Measurements from ENCODE around the gene PTAR1. TPM values are rescaled to one million over a fixed set of nuclear protein-coding genes. Genes with fewer than 3 reads are reported as not detected.

Gene PTAR1, protein sequence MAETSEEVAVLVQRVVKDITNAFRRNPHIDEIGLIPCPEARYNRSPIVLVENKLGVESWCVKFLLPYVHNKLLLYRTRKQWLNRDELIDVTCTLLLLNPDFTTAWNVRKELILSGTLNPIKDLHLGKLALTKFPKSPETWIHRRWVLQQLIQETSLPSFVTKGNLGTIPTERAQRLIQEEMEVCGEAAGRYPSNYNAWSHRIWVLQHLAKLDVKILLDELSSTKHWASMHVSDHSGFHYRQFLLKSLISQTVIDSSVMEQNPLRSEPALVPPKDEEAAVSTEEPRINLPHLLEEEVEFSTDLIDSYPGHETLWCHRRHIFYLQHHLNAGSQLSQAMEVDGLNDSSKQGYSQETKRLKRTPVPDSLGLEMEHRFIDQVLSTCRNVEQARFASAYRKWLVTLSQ
- total RNA-seq = 10 to 100 TPM; 68.8 to 72.2 TPM
- 27.0 TPM for polyA plus RNA-seq (ENCODE audit: insufficient read depth, low read depth, low replicate concordance)
- long read RNA-seq, donor 1, partial matches to known transcripts = 5 of 5 reads
- long read RNA-seq, donor 1, other reads (novel, unspliced or antisense) = 0 of 5 reads
- long read RNA-seq, donor 2, partial matches to known transcripts = 0 of 2 reads
- long read RNA-seq, donor 2, other reads (novel, unspliced or antisense) = 0 of 2 reads

DNA sequence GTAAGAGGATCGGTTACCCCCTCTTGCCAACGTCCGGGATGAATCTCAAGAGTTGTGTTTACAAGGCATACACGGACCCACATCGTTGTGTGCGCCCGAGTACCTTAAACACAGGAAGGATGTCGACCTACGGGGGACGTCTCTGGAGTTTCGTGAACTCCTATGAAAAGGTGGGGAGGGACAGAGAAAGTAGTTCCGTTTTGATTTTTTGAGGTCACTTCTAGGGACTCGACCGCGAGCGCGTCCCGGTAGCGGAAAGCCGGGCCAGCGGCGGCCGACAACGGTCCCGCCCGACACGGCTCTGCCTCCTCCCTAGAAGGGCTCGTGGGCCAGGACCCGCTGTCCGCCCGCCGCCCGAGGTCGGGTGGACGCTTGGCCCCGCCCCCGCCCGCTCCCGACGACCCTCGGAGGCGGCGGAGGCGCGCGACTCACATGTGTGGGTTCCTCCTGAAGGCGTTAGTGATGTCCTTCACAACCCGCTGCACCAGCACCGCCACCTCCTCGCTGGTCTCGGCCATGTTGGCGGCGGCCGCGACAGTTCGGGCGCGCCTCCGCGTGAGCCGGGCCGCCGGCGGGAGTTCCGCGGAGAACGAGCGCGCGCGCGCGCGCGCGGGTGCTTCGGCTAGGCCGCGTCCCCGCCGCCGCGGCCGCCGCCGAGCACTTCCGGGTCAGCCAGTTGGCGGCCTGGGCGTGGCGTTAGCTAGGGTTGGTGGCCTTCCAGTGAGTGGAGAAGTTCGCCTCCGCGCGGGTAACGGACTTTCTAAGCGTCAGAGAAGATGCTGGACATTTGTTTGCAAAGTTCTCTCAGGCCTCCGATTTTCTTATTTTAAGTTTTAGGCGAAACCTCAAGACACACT, at the start of gene PTAR1:
Gene PTAR1 (minus strand): TSS at position 591 of the 857 bp plus-strand sequence. CDS start 73 bp downstream, at position 518.
- DNase-seq = peak; percentile 95
- no peaks in the 10 kb centered on the region for H3K27me3 ChIP-seq
- WGBS, 2 donors = 0% methylated on average over 14 to 90 of the region's 98 CpGs
- TF ChIP-seq, protein P1, sequence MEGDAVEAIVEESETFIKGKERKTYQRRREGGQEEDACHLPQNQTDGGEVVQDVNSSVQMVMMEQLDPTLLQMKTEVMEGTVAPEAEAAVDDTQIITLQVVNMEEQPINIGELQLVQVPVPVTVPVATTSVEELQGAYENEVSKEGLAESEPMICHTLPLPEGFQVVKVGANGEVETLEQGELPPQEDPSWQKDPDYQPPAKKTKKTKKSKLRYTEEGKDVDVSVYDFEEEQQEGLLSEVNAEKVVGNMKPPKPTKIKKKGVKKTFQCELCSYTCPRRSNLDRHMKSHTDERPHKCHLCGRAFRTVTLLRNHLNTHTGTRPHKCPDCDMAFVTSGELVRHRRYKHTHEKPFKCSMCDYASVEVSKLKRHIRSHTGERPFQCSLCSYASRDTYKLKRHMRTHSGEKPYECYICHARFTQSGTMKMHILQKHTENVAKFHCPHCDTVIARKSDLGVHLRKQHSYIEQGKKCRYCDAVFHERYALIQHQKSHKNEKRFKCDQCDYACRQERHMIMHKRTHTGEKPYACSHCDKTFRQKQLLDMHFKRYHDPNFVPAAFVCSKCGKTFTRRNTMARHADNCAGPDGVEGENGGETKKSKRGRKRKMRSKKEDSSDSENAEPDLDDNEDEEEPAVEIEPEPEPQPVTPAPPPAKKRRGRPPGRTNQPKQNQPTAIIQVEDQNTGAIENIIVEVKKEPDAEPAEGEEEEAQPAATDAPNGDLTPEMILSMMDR (IDR thresholded peaks at IDR 0.05) = no peak
- TF ChIP-seq POLR2A (IDR thresholded peaks at IDR 0.05) = no peak
- intact Hi-C loops (cut with DNase I; ENCODE audit: low total_unique reads) = no loop called here
- H3K9me3 ChIP-seq = no peaks in the 10 kb centered on the region
- H3K4me3 ChIP-seq = peak within 1 kb of the TSS; percentile 87 to 92
- peaks cover 7% of the 10 kb centered on the region for H3K4me1 ChIP-seq
- H3K36me3 ChIP-seq (ENCODE audit: low read depth, missing control alignments) = no peaks in the 10 kb centered on the region
- peak within 1 kb of the TSS; percentile 96 to 97 for H3K27ac ChIP-seq

DNA sequence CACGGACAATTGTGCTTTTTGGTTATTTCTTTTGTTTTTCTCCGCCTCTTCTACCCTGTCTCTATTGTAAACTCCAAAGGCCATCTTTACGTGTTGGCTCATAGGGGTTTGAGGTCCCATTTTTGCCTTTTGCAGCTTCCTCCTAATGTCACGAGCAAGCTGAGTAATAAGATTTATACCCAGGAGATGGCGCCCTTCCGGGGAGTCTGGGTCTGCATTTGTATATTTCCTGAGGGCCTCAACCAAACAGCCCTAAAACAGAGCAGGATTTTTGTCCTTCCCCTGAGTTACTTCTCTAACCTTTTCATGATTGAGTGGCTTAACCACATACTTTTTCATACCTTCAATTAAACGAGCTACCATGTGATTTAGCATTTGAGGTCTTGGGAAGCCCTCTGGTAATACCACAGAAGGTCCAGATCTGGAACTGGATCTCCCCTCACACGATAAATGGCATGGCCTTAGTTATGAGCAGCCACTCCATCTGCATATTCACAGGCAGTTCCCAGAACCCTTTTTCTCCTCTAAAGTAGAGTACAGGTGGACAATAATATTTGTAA, 49.6 kb upstream of the PTAR1 start:
- peak; percentile 16 for DNase-seq
- H3K4me1 ChIP-seq = no peaks in the 10 kb centered on the region
- intact Hi-C loops (cut with DNase I; ENCODE audit: low total_unique reads) = no loop called here
- no peaks in the 10 kb centered on the region for H3K27me3 ChIP-seq
- no peak overlapping the region for H3K4me3 ChIP-seq
- 62 to 67% methylated on average over 8 of the region's 8 CpGs for WGBS, 2 donors
- H3K27ac ChIP-seq = no peak overlapping the region
- H3K36me3 ChIP-seq (ENCODE audit: low read depth, missing control alignments) = no peaks in the 10 kb centered on the region
- TF ChIP-seq, protein P1 (IDR thresholded peaks at IDR 0.05) = no peak
- no peak for TF ChIP-seq POLR2A (IDR thresholded peaks at IDR 0.05)
- no peaks in the 10 kb centered on the region for H3K9me3 ChIP-seq

DNA sequence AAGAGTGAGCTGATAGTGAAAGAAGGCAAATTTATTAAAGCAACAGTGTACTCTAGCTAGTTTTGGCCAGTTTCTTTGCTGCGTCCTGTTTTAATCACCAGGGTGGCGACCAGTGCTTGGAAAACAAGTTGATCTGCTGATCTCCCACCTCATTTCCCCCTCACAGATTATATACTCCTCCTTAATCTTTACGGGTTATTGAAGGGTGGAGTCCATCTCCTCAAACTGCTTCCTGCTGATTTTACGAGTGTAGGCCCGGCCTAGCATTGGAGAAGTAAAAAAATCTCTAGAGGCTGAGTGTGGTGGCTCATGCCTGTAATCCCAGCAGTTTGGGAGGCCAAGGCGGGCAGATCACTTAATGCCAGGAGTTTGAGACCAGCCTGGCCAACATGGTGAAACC, 46.8 kb upstream of the PTAR1 start:
- no peak for TF ChIP-seq POLR2A (IDR thresholded peaks at IDR 0.05)
- TF ChIP-seq, protein P1 (IDR thresholded peaks at IDR 0.05) = no peak
- Histone ChIP-seq H3K9me3 (no peaks in the 10 kb centered on the region), H3K4me3 (no peak overlapping the region), H3K4me1 (no peaks in the 10 kb centered on the region), H3K36me3 (ENCODE audit: low read depth, missing control alignments) (no peaks in the 10 kb centered on the region), H3K27ac (no peak overlapping the region), H3K27me3 (no peaks in the 10 kb centered on the region)
- DNase-seq = no peak
- intact Hi-C loops (cut with DNase I; ENCODE audit: low total_unique reads) = no loop called here
- 80 to 82% methylated on average over 6 of the region's 6 CpGs for WGBS, 2 donors

DNA sequence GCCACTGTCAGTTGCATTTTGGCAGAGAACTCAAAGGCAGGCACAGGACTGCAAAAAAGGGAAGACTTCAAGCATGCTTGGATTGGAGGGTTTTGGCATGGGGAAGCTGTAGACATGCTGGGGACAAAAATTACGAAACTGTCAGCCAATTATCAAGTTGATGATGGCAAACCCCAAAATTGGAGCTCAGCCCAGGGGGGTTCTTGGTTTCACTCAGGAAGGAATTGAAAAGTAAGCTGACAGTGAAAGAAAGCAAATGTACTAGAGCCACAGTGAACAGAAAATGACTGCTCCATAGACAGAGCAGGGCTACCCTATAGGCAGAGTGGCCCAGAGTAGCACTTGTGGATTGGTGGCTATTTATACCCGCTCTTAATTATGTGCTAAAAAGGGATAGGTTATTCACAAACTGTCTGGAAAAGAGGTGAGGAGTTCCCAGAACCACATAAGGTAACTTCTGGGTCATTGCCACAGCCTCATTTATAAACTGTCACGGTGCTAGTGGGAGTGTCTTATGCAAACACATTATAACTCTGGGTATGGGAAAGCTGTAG, 46.2 kb upstream of the PTAR1 start:
- 66 to 88% methylated on average over 3 of the region's 3 CpGs for WGBS, 2 donors
- Histone ChIP-seq H3K27ac (no peak overlapping the region), H3K4me3 (no peak overlapping the region), H3K9me3 (no peaks in the 10 kb centered on the region), H3K4me1 (no peaks in the 10 kb centered on the region), H3K27me3 (no peaks in the 10 kb centered on the region), H3K36me3 (ENCODE audit: low read depth, missing control alignments) (no peaks in the 10 kb centered on the region)
- peak; percentile 16 for DNase-seq
- TF ChIP-seq, protein P1 (IDR thresholded peaks at IDR 0.05) = no peak
- TF ChIP-seq POLR2A (IDR thresholded peaks at IDR 0.05) = no peak
- intact Hi-C loops (cut with DNase I; ENCODE audit: low total_unique reads) = no loop called here
